ENCODE results near the gene MIA3. TPM values are rescaled to one million over a fixed set of nuclear protein-coding genes. Genes with fewer than 3 reads are reported as not detected.

MIA3 gene
- total and polyA plus RNA-seq, 9 of the 15 experiments (the other 6 are each of a cell fraction or from before 2014, with no cell fraction given) = 21.6 to 89.4 (median 40.8) TPM

GRCh38 chr1:222712253-222713090 is 94.6 kb downstream of the MIA3 start, which contains the start of the genes AIDA and BROX (continued):
- TF ChIP-seq MGA (IDR thresholded peaks at IDR 0.05) = no peak; the same call in none of the 2 replicates
- TF ChIP-seq CSDE1 (IDR thresholded peaks at IDR 0.05) = peak in 1 of 2 experiments; percentile 98; a peak in 2 of 4 replicates
- no peak for TF ChIP-seq GATAD2B (IDR thresholded peaks at IDR 0.05; ENCODE audit: borderline replicate concordance)
- TF ChIP-seq L3MBTL2 (IDR thresholded peaks at IDR 0.05) = no peak
- TF ChIP-seq FUS (optimal IDR thresholded peaks at IDR 0.05; ENCODE audit: low read depth, low read length) = no peak
- TF ChIP-seq, protein P1, sequence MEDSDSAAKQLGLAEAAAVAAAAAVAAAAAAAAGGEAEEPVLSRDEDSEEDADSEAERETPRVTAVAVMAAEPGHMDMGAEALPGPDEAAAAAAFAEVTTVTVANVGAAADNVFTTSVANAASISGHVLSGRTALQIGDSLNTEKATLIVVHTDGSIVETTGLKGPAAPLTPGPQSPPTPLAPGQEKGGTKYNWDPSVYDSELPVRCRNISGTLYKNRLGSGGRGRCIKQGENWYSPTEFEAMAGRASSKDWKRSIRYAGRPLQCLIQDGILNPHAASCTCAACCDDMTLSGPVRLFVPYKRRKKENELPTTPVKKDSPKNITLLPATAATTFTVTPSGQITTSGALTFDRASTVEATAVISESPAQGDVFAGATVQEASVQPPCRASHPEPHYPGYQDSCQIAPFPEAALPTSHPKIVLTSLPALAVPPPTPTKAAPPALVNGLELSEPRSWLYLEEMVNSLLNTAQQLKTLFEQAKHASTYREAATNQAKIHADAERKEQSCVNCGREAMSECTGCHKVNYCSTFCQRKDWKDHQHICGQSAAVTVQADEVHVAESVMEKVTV (CRISPR knock-in tag; IDR thresholded peaks at IDR 0.05) = 0 out of 2 replicates have a peak, but pooled peaks have one; percentile 7
- TF ChIP-seq GTF2A2 (tag; IDR thresholded peaks at IDR 0.05) = no peak
- no peak for TF ChIP-seq CBX5 (IDR thresholded peaks at IDR 0.05; ENCODE audit: borderline replicate concordance, low read depth)
- no peak for TF ChIP-seq SRF (CRISPR knock-in tag; IDR thresholded peaks at IDR 0.05)
- TF ChIP-seq MAFF (IDR thresholded peaks at IDR 0.05; ENCODE audit: low read length) = no peak
- no peak for TF ChIP-seq KAT8 (IDR thresholded peaks at IDR 0.05; ENCODE audit: low read depth)
- TF ChIP-seq CREBBP (IDR thresholded peaks at IDR 0.05; ENCODE audit: low read depth, low read length) = no peak
- no peak for TF ChIP-seq CBX3 (IDR thresholded peaks at IDR 0.05; ENCODE audit: borderline replicate concordance in 1 of 2, low read length in 2 of 2)
- no peak for TF ChIP-seq ZNF121 (CRISPR knock-in tag; conservative IDR thresholded peaks at IDR 0.05)
- TF ChIP-seq FOXP1 (CRISPR knock-in tag; IDR thresholded peaks at IDR 0.05) = no peak
